ENCODE data around the gene CKS1B. TPM values are rescaled to one million over a fixed set of nuclear protein-coding genes. Genes with fewer than 3 reads are reported as not detected.
A peak's percentile ranks its signal among the peaks of the same experiment; 100 is the strongest.

The CKS1B gene
- total RNA-seq, 6 donors from 2014 or later = 9.9 to 31.1 (median 22.5) TPM

DNA sequence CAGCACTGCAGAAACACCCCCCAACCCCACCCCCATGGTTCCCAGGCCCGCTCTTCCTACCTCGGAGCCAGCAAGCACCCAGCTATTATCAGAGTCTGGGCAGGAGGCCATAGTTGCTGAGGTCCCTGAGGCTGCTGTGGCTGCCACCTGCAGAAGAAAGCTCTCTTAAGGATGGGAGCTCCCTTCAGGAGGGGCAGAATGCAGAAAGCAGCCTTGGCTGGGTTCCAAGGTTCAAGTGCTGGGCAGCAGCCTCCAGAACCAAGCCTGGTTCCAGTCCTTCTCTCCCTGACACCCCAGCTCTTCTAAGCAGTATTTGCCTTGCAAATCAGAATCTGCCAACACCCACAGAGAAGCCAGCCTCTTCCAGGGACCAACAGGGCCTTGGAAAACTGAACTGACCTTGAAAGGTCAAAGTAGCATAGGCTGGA, 20.9 kb upstream of the CKS1B start:
- TF ChIP-seq POLR2A (IDR thresholded peaks at IDR 0.05) = no peak
- no peak for TF ChIP-seq POLR2AphosphoS5 (IDR thresholded peaks at IDR 0.05)
- TF ChIP-seq EP300 (IDR thresholded peaks at IDR 0.05) = no peak
- TF ChIP-seq, protein P1, sequence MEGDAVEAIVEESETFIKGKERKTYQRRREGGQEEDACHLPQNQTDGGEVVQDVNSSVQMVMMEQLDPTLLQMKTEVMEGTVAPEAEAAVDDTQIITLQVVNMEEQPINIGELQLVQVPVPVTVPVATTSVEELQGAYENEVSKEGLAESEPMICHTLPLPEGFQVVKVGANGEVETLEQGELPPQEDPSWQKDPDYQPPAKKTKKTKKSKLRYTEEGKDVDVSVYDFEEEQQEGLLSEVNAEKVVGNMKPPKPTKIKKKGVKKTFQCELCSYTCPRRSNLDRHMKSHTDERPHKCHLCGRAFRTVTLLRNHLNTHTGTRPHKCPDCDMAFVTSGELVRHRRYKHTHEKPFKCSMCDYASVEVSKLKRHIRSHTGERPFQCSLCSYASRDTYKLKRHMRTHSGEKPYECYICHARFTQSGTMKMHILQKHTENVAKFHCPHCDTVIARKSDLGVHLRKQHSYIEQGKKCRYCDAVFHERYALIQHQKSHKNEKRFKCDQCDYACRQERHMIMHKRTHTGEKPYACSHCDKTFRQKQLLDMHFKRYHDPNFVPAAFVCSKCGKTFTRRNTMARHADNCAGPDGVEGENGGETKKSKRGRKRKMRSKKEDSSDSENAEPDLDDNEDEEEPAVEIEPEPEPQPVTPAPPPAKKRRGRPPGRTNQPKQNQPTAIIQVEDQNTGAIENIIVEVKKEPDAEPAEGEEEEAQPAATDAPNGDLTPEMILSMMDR (IDR thresholded peaks at IDR 0.05) = no peak
- Histone ChIP-seq H3K36me3 (peaks cover 8 to 22% (median 12%) of the 10 kb centered on the region in 4 donors), H3K9me3 (no peaks in the 10 kb centered on the region), H3K4me1 (peaks cover 32 to 58% (median 40%) of the 10 kb centered on the region in 4 donors), H3K27ac (peak overlapping the region in 1 of 4 donors; percentile 3), H3K27me3 (no peaks in the 10 kb centered on the region), H3K4me3 (no peak overlapping the region)
- WGBS, 2 donors = 75 to 86% methylated on average over 2 of the region's 2 CpGs
- no peak for DNase-seq
- no peak for ATAC-seq (ENCODE audit: low FRiP score in 2 of 2)

GRCh38 chr1:154954541-154954940, 19.9 kb upstream of the CKS1B start:
- Histone ChIP-seq H3K36me3 (peaks cover 8 to 31% (median 21%) of the 10 kb centered on the region in 4 donors), H3K4me1 (peaks cover 32 to 62% (median 42%) of the 10 kb centered on the region in 4 donors), H3K27ac (peak overlapping the region in 2 of 4 donors; percentile 16 to 85), H3K4me3 (peak overlapping the region in 1 of 4 donors; percentile 57), H3K9me3 (no peaks in the 10 kb centered on the region), H3K27me3 (no peaks in the 10 kb centered on the region)
- WGBS, 2 donors = 64 to 66% methylated on average over 3 of the region's 3 CpGs
- TF ChIP-seq POLR2A (IDR thresholded peaks at IDR 0.05) = no peak
- TF ChIP-seq POLR2AphosphoS5 (IDR thresholded peaks at IDR 0.05) = no peak
- no peak for TF ChIP-seq EP300 (IDR thresholded peaks at IDR 0.05)
- TF ChIP-seq, protein P1 (IDR thresholded peaks at IDR 0.05) = no peak
- no peak for DNase-seq
- no peak for ATAC-seq (ENCODE audit: low FRiP score in 2 of 2)

DNA sequence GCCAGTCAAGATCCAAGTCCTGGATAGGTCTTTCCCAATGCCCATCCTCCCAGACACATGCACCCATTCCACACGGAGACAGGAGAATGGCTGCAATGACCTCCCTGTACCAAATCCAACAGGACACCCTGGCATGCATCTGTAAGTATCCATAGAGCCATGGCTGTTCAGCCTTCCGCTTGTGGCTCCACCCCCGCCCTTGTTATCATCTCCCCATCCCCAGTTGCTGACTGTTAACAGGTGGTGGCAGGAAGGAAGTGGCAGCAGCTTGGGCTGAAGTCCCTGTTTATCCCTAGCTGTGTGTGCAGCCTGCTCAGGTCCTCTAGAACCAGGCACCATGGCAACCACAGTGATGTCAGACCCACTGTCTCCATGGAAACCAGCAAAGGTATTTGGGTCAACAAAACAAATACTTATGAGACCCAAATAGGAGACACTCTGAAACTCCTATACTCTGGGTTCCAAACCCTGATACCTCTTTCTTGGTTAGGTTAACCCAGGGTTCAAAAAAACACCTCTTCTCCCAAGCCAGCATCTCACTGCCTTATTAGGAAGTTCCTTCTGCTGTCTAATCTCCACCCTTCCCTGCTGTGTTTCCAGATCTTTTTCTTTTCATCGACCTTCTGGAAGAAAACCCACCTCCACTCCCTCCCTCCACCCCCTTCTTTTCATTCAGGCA, 19.3 kb upstream of the CKS1B start:
- H3K4me3 ChIP-seq = peak overlapping the region; percentile 11 to 75 (median 56)
- TF ChIP-seq POLR2AphosphoS5 (IDR thresholded peaks at IDR 0.05) = peak in 1 of 2 donors; percentile 40
- TF ChIP-seq EP300 (IDR thresholded peaks at IDR 0.05) = no peak
- peak in 1 of 2 donors; percentile 71 for DNase-seq
- H3K36me3 ChIP-seq = peaks cover 6 to 28% (median 22%) of the 10 kb centered on the region in 4 donors
- H3K4me1 ChIP-seq = peaks cover 33 to 66% (median 44%) of the 10 kb centered on the region in 4 donors
- 11 to 17% methylated on average over 4 of the region's 4 CpGs for WGBS, 2 donors
- H3K9me3 ChIP-seq = no peaks in the 10 kb centered on the region
- H3K27ac ChIP-seq = peak overlapping the region; percentile 73 to 85 (median 76)
- no peaks in the 10 kb centered on the region for H3K27me3 ChIP-seq
- ATAC-seq (ENCODE audit: low FRiP score in 2 of 2) = peak; percentile 47 to 66

- DNase-seq = peak in 1 of 2 donors; percentile 85
- peaks cover 41 to 73% (median 51%) of the 10 kb centered on the region in 4 donors for H3K4me1 ChIP-seq
- 0 to 1% methylated on average over 18 of the region's 18 CpGs for WGBS, 2 donors
Observed at GRCh38 chr1:154955718-154956543, 18.6 kb upstream of the CKS1B start, which contains the start of gene PBXIP1. Gene PBXIP1, minus strand, starts transcription at chr1:154956099. Its CDS starts 2,378 bp downstream, at chr1:154953721.

More at GRCh38 chr1:154955718-154956543, 18.6 kb upstream of the CKS1B start, which contains the start of gene PBXIP1:
- Histone ChIP-seq H3K36me3 (peaks cover 6 to 21% (median 15%) of the 10 kb centered on the region in 4 donors), H3K27ac (peak within 1 kb of the TSS; percentile 73 to 85 (median 76)), H3K27me3 (no peaks in the 10 kb centered on the region), H3K4me3 (peak within 1 kb of the TSS; percentile 11 to 75 (median 56)), H3K9me3 (no peaks in the 10 kb centered on the region)
- TF ChIP-seq, protein P1 (IDR thresholded peaks at IDR 0.05) = peak in 2 of 6 experiments; percentile 6 to 15
- TF ChIP-seq EP300 (IDR thresholded peaks at IDR 0.05) (no peak), POLR2AphosphoS5 (IDR thresholded peaks at IDR 0.05) (peak; percentile 30 to 43), POLR2A (IDR thresholded peaks at IDR 0.05) (peak in 3 of 4 donors; percentile 28 to 68 (median 41))
- ATAC-seq (ENCODE audit: low FRiP score in 2 of 2) = peak; percentile 81 to 92
